ENCODE data around the gene IFT27.
"Not testable (repeated sequence)": the region's sequence is repeated elsewhere in the genome, so short reads cannot be mapped to it uniquely, and the experiment has no call there.

IFT27 gene

DNA sequence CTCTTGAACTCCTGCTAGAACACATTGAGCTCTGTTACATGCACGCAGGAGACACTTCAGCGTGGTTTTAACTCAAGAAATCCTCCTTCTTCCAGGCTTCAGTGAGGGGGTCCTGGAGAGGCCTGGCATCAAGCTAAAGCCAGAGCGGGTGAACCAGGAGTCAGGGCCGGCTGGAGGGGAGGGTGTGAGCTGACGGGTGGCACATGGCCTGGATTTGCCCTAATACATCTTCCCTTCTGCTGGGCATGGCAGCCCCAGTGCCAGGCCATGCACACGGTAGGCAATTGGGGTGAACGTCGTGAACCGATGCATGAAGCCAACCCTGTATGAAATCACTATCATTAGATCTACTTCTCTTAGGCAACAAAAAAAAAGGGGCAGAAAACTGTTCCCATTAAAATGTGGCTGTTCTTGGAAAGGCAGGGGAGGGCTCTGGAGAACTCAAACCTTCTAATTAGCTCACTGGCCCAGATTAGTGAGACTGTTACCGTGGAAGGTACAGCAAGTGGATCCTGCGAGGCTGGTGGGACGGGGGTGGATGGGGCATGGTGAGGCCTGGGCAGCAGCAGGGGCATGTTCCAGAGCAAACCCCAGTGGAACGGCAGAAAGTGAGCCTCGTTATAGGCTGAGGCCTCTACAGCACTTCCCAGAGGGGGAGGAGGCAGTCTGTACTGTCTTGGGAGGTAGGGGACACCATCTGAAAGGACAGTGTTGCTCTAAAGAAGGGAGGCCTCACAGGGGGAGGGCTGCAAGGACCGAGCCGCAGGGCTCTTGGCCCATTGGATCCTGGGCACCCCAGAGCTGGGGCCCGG, 10.6 kb downstream of the IFT27 start:
- no peak for DNase-seq (ENCODE audit: low spot score)

DNA sequence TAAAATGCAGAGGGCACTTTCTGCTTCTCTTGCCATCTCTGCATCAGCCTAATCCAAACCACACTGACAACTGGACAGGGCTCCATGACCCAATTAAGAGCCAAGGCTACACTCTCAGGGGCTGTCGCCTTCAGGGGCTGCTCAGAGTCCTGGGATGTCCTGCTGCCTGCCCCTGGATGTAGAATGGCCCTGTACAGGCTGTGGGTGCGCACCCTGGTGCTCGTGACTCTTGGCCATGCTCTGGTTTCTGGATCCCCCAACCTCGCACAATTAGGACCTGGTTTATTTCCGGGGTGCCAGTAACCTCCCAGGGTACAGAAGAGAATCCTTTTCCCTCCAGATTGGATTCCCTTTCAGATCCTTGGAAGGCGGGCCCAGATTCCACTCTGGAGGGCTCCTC, 11.3 kb downstream of the IFT27 start:
- DNase-seq (ENCODE audit: low spot score) = no peak

DNA sequence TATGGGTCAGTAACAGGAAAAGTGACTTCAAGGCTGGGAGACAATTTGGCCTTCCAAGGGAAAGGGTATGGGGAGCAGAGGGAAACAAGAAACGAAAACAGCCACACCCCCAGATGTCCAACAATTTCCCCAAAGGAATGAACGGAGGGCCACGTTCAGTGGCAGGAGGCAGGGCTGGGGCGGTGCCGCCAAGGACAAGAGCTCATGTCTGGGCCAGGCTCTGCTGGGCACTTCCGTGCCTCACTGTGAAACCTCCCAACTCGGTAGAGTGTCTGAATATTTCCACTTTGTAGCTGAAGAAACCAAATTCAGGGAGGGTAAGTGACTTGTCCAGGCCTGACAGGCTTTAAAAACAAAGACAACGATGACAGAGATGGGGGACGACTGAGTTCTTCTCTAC, 11.9 kb downstream of the IFT27 start:
- no peak for DNase-seq (ENCODE audit: low spot score)

DNA sequence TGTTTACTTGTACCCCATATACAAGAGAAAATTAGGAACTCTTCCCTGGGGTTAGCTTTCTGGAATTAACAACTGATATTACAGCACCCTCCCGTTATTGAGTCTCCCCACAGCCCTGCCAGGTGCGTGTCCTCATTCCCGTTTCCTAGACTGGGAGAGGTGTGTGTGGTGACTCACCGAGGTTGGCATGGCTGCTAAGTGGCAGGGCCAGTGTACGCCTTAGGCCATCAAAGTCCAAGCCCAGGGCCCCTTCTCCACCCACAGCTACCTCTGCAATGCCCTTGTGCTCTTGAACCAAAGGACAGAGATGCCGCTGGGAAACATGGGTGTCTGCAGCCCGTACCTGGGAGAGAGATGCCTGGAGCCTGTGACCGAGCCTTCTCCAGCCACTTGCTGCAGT, 12.3 kb downstream of the IFT27 start:
- no peak for DNase-seq (ENCODE audit: low spot score)

DNA sequence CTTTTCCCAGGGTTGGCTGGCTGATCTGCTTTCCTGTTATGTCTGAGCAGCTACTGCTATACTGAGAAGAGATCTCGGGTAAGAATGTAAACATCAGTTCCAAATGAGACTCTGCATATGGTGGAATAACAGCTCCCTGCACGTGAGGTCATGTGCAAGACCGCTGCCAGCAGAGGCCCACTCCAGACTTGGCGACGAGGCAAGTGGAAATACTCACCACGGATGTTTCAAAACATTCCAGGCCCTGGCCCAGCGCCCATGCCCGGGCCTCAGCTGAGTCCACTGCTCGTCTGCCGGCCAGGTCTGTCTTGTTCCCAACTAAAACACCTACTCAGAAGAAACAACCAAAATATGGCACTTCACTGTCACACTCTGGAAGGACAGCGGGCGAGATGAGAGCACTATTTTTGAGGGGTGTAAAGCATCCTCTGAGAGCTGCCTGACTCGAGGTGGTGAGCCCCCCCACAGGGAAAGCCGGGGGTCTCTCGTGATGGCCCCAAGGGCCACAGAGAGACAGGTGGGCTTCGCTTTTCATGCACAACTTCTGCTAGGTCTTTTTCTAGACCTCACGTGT, 13.1 kb downstream of the IFT27 start:
- DNase-seq (ENCODE audit: low spot score) = no peak

DNA sequence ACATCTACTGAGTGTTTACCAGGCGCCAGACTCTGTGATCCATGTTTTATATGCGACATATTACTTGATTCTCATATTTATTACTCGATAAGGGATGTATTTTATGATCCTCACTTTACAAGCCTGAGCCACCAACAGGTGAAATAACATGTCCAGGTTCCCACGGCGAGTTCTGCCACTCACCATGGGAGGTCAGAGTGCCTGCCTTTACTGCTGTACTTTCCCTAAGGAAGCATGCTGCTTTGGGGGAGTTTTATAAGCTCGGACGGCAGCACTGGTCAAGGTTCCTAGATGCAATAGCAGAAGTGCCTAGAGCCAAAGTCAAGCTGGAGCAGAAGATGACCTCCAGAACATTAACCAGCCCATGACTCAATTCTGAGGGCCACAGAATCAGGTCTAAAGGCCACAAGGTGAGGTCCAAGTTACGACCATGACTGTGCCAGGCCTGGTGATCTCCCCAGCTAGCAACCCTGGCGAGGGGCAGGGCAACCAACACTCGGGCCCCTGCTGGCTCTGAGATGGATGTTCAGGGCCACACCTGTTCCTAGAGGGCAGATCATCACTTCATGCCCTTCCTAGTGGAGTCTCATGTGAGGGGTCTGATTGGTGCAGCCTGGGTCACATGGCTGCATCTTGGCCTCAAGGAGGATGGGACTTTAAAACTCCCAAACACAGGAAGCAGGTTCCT, 14.2 kb downstream of the IFT27 start:
- no peak for DNase-seq (ENCODE audit: low spot score)

DNA sequence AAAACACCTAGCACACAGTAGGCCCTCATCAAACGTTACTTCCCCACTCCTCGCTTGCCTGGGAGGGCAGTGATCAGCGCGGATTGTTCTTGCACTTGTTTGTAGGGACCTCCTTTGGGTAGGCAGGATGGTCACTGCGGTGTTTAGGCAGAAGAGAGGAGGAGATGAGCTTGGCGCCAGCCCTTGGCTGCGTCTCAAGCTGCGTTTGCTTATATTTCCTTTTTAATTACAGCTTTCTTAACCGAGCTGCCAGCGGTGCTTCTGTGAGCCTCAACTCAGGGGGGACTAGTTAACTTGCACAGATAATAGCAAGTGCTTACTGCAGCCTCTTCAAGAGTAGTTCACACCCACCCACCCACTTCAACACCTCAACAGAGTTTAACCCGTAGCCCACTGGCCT, 15.1 kb downstream of the IFT27 start:
- DNase-seq (ENCODE audit: low spot score) = no peak

DNA sequence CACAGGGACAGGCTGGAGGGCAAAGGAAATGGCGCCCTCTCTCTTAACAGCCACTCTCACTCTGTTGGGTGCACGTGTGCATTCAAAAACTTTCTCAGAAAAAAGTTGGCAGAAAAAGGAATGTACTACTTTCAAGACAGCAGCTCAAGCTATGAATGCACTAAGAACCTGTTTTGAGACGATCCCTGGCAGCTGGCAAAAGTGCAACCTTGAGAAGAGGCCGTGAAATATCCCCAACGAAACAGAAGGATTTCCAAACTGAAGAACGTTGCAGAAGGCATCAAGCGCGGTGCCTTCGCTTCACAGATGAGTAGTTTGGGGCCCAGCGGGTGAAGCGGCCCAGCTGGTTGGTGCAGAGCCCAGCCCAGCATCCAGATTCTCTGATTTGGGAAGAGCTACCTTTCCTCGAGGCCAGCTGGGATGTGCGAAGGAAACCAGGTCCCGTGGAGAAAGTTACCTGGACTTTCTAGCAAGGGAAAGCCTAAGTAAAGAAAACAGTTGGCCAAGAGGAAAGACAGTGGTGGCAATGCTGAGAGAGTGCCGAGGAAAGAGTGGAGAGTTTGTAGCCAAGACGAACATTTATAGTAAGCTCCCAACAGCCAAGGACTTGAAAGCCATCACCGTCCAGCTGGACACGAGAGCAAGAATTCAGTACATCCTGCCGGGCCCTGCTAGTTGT, 16.3 kb downstream of the IFT27 start:
- DNase-seq (ENCODE audit: low spot score) = no peak

DNA sequence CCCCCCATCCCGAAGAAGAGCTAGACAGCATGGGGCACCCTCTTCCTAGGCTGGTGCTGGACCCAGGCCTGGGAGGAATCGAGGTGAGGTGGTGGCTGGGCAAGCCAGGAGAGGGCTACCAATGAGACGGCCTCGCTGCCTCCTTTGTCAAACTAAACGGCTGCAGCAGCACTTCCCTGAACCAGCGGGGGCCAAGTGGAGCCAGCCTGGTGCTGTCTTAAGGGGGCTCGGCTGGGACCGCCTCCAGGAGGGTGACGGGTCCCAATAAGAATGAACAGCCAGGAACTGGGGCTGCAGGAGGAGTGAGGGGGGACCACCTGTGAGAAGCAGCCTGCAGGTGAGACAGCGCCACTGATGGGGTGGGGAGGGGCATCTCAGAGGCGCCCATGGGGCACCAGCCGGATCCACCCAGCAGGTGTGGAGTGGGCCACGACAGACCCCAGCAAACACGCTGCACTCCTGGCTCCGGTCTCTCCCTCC, 17.1 kb downstream of the IFT27 start:
- no peak for DNase-seq (ENCODE audit: low spot score)

DNA sequence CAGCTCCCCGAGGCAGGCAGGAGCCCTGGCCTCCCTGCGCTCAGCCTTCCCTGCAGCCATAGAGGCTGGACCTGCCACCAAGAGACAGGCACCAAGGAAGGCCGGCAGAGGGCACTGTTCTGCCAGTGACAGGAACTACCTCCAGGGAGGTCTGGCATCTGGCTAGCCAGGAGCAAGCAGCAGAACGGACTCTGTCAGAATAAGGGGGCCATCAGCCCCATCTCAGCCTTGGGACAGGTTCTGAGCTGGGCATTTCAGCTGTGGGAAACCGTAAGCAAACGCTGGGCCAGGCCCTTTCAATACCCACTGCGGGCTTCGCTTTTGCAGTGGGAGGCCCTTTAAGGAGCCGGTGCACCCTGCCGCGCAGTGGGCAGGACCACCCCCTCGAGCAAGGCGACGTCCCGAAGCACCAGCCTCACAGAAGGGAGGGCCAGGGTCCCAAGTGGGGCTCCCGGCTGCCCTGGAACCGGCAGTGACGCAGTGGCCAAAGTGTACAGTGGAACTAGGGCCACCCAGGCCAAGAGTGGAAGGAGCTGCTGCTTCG, 18.2 kb downstream of the IFT27 start:
- DNase-seq (ENCODE audit: low spot score) = peak; percentile 59

DNA sequence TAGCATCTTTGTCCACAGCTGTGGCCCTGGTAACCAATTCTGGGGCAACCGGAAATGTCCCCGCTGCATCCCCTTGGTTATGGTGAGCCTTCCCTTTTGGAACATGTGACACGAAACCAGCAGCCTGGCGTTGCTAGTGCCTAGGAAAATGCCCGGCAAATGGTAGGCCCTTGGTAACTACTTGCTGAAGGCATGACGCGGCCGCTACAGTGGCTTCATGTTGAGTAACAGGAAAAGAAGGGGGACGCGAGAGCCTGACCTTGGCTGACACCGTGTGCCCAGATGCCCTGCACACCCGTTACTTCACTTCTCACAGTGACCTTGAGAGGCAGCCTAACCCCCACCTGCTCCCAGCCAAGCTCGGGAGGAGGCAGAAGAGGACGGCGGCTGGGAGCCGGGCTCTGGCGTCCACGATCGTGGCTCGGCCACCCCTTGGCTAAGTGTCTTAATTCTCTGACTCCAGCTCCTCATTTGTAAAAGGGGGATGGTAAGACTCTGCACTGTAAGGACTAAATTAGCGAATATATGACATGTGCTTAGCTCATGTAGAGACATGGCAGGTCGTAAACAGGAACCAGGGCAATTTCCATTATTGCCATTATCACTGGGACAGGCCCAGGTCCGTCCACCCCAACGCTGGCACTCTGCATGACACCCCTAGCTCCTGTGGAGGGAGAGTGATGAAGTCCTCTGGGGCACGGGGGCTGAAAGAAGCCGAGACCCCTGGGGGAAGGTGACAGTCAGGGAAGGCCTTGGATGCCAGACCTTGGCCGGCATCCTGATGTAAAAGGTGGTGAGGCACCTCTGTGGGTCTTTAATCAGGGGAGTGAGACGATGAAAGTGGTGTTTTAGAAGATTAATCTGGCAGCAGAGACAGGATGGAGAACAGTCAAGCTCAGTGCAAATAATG, 18.9 kb downstream of the IFT27 start:
- no peak for DNase-seq (ENCODE audit: low spot score)

DNA sequence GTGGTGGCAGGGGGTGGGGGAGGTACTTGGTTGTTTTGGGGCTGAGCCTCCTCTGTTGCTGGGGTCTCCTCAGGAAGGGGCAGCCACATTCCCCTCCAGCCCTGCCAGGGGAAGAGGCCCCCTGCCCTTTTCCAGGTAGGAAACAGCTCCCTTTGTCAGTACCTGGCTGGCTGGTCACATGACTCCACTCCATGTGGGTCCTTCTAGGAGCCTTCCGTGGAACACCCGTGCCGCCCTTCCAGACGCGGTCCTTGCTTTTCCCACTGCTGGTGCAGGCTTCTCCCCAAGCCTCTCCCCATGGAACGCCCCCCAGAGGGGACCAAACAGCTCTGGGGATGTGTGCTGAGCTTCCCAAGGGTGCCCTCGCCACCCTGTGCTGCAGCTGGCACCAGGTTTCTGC, 19.9 kb downstream of the IFT27 start:
- DNase-seq (ENCODE audit: low spot score) = no peak

DNA sequence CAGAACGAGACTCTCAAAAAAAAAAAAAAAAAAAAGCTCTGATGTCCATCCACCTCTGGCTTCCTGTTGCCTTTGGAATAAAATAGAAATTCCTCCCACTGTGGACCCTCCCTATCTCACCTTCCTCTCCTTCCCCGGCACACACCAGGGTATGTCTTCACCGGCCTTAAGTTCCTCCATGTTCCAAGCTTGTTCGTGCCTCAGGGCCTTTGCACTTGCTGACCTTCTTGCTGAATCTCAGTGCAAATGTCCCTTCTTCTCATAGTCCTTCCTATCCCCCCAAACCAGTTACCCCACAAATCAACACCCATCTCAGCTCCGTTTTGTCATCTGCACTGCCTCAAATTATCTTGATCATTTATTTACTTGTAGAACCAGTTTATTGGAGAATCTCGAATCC, 20.6 kb downstream of the IFT27 start:
- DNase-seq (ENCODE audit: low spot score) = no peak

DNA sequence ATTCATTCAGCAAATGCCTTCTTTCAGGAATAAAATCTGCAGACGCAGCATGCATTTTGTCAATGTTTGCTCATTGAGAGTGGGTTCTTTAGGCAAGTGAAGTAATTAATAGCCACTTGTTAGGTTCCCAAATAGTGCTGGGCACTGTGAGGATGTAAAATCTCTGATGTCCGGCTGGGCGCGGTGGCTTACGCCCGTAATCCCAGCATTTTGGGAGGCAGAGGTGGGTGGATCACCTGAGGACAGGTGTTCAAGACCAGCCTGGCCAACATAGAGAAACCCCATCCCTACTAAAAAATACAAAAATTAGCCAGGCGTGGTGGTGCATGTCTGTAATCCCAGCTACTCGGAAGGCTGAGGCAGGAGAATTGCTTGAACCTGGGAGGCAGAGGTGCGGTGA, 21.0 kb downstream of the IFT27 start:
- DNase-seq (ENCODE audit: low spot score) = not testable (repeated sequence)

DNA sequence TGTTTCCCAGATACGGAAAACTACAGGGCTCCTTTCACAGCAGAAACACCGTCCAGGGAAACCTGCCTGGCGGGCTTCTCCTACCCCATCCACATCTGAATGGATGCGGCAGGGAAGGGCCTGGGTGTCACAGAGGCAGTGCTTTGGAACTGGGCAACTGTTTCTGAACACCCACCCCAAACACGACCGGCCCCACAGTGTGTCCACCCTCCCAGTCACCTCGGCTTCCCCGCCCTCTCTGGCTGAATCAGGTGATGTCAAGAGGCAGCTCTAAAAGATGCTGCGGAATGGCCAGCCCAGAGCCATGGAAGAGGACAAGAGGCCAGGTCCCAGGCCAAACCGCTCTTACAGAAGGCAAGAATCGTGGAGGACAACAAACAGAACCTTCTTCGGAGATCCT, 22.0 kb downstream of the IFT27 start:
- DNase-seq (ENCODE audit: low spot score) = no peak

DNA sequence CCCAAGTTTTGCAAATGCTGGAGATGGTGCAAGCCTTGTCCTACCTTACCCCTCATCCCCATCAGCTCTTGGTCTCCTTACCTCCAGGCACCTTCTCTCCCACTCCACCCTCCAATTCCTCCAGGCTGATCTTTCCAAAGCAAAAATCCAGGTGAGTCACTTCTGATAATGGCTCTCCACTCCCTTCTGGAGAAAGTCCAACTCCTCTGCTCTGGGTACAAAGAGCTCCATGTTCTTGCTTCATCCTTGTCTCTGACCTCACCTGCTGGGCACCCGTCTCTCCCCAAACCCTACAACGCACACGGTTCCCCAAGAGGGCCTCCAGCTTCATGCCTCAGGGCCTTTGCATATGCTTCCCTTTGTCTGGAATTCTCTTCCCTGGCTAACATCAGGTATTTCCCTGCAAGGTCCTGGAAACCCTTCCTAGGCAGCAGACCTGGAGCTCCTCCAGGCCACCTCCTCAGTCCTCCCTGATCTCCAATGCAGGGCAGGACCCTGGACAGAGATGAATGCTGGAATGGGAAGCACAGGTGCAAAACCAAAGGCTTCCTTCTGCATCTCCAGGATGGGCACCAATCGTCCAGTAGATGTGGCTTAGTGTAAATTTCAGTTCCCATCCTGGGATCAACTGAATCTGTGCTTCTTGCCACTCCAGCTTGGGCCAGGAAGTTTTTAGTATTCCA, 22.7 kb downstream of the IFT27 start:
- DNase-seq (ENCODE audit: low spot score) = no peak

DNA sequence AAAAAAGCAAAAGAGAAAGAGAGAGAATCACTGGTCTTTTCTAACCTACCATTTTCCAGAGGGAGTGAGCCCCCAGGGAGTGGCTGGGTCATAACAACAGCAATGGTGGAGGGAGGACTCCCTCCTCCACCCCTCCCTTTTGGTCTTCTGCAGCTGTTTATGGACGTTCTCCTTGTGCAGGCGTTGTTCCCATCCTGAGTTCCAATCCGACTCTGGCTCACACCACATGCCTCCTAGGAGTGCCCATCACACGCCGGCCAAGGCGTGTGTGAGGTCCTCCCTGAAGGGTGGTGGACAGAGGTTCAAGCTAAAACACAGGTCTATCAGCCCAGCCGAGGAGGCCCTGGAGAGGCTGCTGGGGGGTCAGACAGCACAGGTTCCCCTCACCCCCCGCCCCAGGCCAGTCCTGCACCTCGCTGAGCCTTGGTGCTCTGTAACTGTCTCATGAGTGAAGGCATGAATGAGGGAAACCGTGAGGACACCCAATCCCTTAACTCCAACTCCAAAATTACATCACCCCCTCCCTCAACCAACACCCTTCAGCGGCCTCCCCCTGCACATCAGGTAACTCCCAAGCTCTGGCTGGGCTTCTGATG, 29.4 kb downstream of the IFT27 start:
- DNase-seq (ENCODE audit: low spot score) = no peak

DNA sequence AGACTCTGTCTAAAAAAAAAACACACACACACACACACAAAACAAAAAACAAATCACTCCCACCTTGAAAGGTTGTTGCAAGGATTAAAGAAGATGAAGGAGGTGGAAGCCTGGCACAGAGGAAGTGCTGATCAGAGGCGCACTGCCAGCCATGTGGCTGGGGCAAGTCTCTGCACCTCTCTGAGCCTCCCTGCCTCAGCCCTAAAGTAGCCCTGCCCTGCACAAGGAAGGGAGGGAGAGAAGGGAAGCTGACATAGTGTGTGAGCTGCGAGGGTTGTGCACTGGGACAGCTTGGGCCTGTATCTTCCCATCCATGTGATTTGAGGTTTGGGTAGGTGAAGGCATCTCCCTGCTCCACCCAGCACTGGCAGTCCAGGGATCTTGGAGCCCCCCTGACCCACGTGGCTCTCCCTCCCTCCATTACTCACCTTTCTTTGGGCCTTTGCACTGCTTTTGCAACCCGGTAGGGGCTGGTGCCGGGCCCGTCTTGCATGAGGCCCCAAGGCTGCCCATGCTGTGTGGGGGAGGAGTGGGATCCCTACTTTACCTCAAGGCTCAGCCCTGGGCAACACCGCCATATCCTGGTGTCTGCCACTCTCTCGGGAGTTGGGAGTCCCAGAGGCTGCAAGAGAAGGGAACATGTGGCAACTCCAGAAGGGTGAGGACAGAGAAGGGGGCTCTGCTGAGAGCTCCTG, 30.5 kb downstream of the IFT27 start:
- DNase-seq (ENCODE audit: low spot score) = no peak

DNA sequence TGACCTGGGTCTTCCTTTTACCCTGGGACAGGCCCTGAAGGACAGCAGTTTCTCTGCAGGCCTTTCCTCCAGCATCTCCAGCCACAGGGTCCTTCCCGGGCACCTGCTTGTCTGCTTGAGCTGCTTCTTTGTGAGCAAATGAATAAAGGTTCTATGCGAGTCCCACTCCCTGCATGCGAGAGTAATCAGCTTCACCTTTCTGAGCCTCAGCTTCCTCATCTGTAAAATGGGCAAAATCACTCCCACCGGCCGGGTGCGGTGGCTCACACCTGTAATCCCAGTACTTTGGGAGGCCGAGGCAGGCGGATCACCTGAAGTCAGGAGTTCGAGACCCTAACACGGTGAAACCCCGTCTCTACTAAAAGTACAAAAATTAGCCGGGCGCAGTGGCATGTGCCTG, 31.1 kb downstream of the IFT27 start:
- DNase-seq (ENCODE audit: low spot score) = no peak

DNA sequence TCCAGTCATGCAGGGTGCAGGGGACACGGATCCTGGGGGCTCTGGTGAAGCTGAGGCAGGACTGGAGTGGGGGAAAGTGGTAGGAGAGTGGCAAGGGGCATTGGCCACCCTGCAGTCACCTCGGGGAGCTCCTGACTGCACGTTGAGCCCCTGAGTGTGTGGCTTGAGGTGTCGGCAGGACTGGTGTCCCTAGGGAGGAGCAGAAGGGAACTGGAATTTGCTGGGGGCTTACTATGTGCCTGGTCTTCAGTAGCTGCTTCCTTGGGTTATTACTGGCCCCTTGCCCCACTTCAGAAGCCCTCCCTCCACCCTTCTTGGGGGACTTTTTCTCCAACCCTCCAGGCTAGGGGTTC, 31.5 kb downstream of the IFT27 start:
- DNase-seq (ENCODE audit: low spot score) = no peak

Data from cerebellar cortex (tissue), 1 donor.